ENCODE results near the gene EIF2B5. TPM values are rescaled to one million over a fixed set of nuclear protein-coding genes. Genes with fewer than 3 reads are reported as not detected.

Gene EIF2B5
- total and polyA plus RNA-seq, 2 of the 13 experiments (the other 11 are each of a cell fraction or from before 2014, with no cell fraction given) = 38.4 to 60.2 TPM

- TF ChIP-seq ZNF501 (CRISPR knock-in tag; IDR thresholded peaks at IDR 0.05) (0 out of 2 replicates have a peak, but pooled peaks have one; percentile 39), GATAD2A (CRISPR knock-in tag; IDR thresholded peaks at IDR 0.05) (no peak), TRAFD1 (CRISPR knock-in tag; IDR thresholded peaks at IDR 0.05; ENCODE audit: borderline replicate concordance) (no peak), ZNF362 (CRISPR knock-in tag; IDR thresholded peaks at IDR 0.05; ENCODE audit: borderline replicate concordance) (peak; percentile 100), ZNF792 (CRISPR knock-in tag; IDR thresholded peaks at IDR 0.05) (no peak), SIN3B (IDR thresholded peaks at IDR 0.05; ENCODE audit: low read length) (no peak), NFRKB (IDR thresholded peaks at IDR 0.05) (no peak), GLMP (CRISPR knock-in tag; IDR thresholded peaks at IDR 0.05; ENCODE audit: borderline replicate concordance) (no peak), KDM5A (IDR thresholded peaks at IDR 0.05; ENCODE audit: borderline replicate concordance, low read length) (no peak; the same call in 1 of the 2 replicates), TBX2 (CRISPR knock-in tag; IDR thresholded peaks at IDR 0.05; ENCODE audit: borderline replicate concordance) (peak; percentile 85), ZNF10 (CRISPR knock-in tag; IDR thresholded peaks at IDR 0.05; ENCODE audit: borderline replicate concordance, low read depth) (no peak), ZNF431 (CRISPR knock-in tag; IDR thresholded peaks at IDR 0.05; ENCODE audit: borderline replicate concordance, low read depth) (0 out of 2 replicates have a peak, but pooled peaks have one; percentile 62), ELF1 (CRISPR knock-in tag; IDR thresholded peaks at IDR 0.05) (peak; percentile 80), ZBTB33 (CRISPR knock-in tag; IDR thresholded peaks at IDR 0.05) (no peak), MYPOP (CRISPR knock-in tag; IDR thresholded peaks at IDR 0.05) (no peak), MATR3 (CRISPR knock-in tag; IDR thresholded peaks at IDR 0.05) (no peak), JARID2 (CRISPR knock-in tag; IDR thresholded peaks at IDR 0.05; ENCODE audit: insufficient replicate concordance) (no peak), RAD51 (IDR thresholded peaks at IDR 0.05; ENCODE audit: borderline replicate concordance) (no peak), HCFC1 (IDR thresholded peaks at IDR 0.05; ENCODE audit: low read depth, low read length) (peak; percentile 92), SATB2 (CRISPR knock-in tag; IDR thresholded peaks at IDR 0.05) (no peak), ZNF674 (CRISPR knock-in tag; IDR thresholded peaks at IDR 0.05; ENCODE audit: low read depth) (no peak), KLF11 (CRISPR knock-in tag; IDR thresholded peaks at IDR 0.05) (no peak)
Observed at GRCh38 chr3:184174646-184175492, 39.7 kb downstream of the EIF2B5 start, which contains the start of gene AP2M1 (continued).
